Smooth muscle cell (in vitro differentiated cells): Measurements from ENCODE around the gene CALML4. TPM values are rescaled to one million over a fixed set of nuclear protein-coding genes. Genes with fewer than 3 reads are reported as not detected.

Experiments used
- DNase-seq: peaks from one replicate; lab custom pipeline; 2025; ENCODE audit not compliant: unreplicated experiment; lab: John Stamatoyannopoulos, UW
- H2AFZ ChIP-seq: fragments of 200-600 bp; sonication (generic); 2 replicates; pipeline ENCODE4 v1.6.0; 2016; ENCODE audit warnings: antibody characterized with exemption, low read depth, mild to moderate bottlenecking
- H3F3A ChIP-seq: fragments of 200-600 bp; sonication (generic); 2 replicates; pipeline ENCODE4 v1.6.0; 2017; ENCODE audit warnings: antibody characterized with exemption, low read depth
- H3K27ac ChIP-seq: fragments of 200-600 bp; sonication (generic); 2 replicates; pipeline ENCODE4 v1.5.1; 2016; ENCODE audit warnings: low read depth, mild to moderate bottlenecking
- H3K27me3 ChIP-seq: fragments of 200-600 bp; sonication (generic); 2 replicates; pipeline ENCODE4 v1.6.1; 2016; ENCODE audit warnings: low read depth, mild to moderate bottlenecking
- H3K36me3 ChIP-seq: fragments of 200-600 bp; sonication (generic); 2 replicates; pipeline ENCODE4 v1.5.1; 2016; ENCODE audit warnings: low read depth
- H3K4me1 ChIP-seq: fragments of 200-600 bp; sonication (generic); 2 replicates; pipeline ENCODE4 v1.5.1; 2016; ENCODE audit warnings: low read depth
- H3K4me2 ChIP-seq: fragments of 200-600 bp; sonication (generic); 2 replicates; pipeline ENCODE4 v1.6.0; 2016; ENCODE audit warnings: mild to moderate bottlenecking
- H3K4me3 ChIP-seq: fragments of 200-600 bp; sonication (generic); 2 replicates; pipeline ENCODE4 v1.5.1; 2016; ENCODE audit warnings: mild to moderate bottlenecking
- H3K79me2 ChIP-seq: fragments of 200-600 bp; sonication (generic); 2 replicates; pipeline ENCODE4 v1.6.0; 2016; ENCODE audit warnings: low read depth, mild to moderate bottlenecking
- H3K9ac ChIP-seq: fragments of 200-600 bp; sonication (generic); 2 replicates; pipeline ENCODE4 v1.6.0; 2016; ENCODE audit warnings: low read depth
- H3K9me3 ChIP-seq: fragments of 200-600 bp; sonication (generic); replicated peaks from 2 replicates; pipeline ENCODE4 v1.5.1; 2016; ENCODE audit warnings: low read depth
- H4K20me1 ChIP-seq: fragments of 200-600 bp; sonication (generic); 2 replicates; pipeline ENCODE4 v1.6.0; 2016; ENCODE audit warnings: low read depth
- CTCF ChIP-seq: fragments of 200-600 bp; sonication (generic); IDR thresholded peaks from 2 replicates; pipeline ENCODE4 v1.5.1; 2017; ENCODE audit warnings: borderline replicate concordance, mild to moderate bottlenecking, antibody characterized with exemption; ENCODE audit not compliant: insufficient read depth, poor library complexity, severe bottlenecking
- WGBS: methylation state at CpG from one replicate; pipeline ENCODE4 v1.1.7; 2016; ENCODE audit warnings: low lambda C conversion rate; 5-methylcytosine and 5-hydroxymethylcytosine counted together
- polyA plus RNA-seq: library from polyadenylated mRNA; unstranded; fragments of >200 nt; fragmentation: Nextera tagmentation; extraction: Ambion mirVana; gene quantifications from 2 replicates; pipeline ENCODE4 v1.2.1, GENCODE V29; 2016
- total RNA-seq: library from RNA; depleted of rRNA; stranded (reverse); fragments of >200 nt; gene quantifications from 2 replicates; pipeline ENCODE4 v1.2.3, GENCODE V29; 2014

CALML4 gene
- total and polyA plus RNA-seq, 2 experiments from 2014 or later, result 1.3 to 2.6 TPM

GRCh38 chr15:68199340-68199739 is 5.8 kb downstream of the CALML4 start:
- 67% methylated on average over 11 of the region's 11 CpGs for WGBS
- DNase-seq, result no peak
- no peak overlapping the region for H3K27ac ChIP-seq
- no peak for TF ChIP-seq CTCF
- no peak overlapping the region for H3K9ac ChIP-seq
- H2AFZ ChIP-seq, result no peak overlapping the region
- no peaks in the 10 kb centered on the region for H3K27me3 ChIP-seq
- H3K4me1 ChIP-seq, result peaks cover 13% of the 10 kb centered on the region
- no peak overlapping the region for H3K4me3 ChIP-seq
- no peaks in the 10 kb centered on the region for H3K79me2 ChIP-seq
- H3K36me3 ChIP-seq, result no peaks in the 10 kb centered on the region
- no peak overlapping the region for H3K4me2 ChIP-seq
- H3F3A ChIP-seq, result no peaks in the 10 kb centered on the region
- H4K20me1 ChIP-seq, result no peaks in the 10 kb centered on the region
- no peaks in the 10 kb centered on the region for H3K9me3 ChIP-seq

GRCh38 chr15:68197661-68198437 is 7.3 kb downstream of the CALML4 start:
- no peak for DNase-seq
- H3K79me2 ChIP-seq, result no peaks in the 10 kb centered on the region
- no peaks in the 10 kb centered on the region for H3K9me3 ChIP-seq
- no peak overlapping the region for H3K27ac ChIP-seq
- 97% methylated on average over 11 of the region's 11 CpGs for WGBS
- H3K27me3 ChIP-seq, result no peaks in the 10 kb centered on the region
- TF ChIP-seq CTCF, result no peak
- H3K9ac ChIP-seq, result no peak overlapping the region
- no peak overlapping the region for H2AFZ ChIP-seq
- peaks cover 13% of the 10 kb centered on the region for H3K4me1 ChIP-seq
- H3K4me2 ChIP-seq, result no peak overlapping the region
- no peaks in the 10 kb centered on the region for H4K20me1 ChIP-seq
- no peaks in the 10 kb centered on the region for H3K36me3 ChIP-seq
- H3K4me3 ChIP-seq, result no peak overlapping the region
- H3F3A ChIP-seq, result no peaks in the 10 kb centered on the region

- Histone ChIP-seq H3K9me3 (no peaks in the 10 kb centered on the region), H3K27me3 (no peaks in the 10 kb centered on the region), H2AFZ (no peak overlapping the region), H3K27ac (no peak overlapping the region), H3K36me3 (no peaks in the 10 kb centered on the region), H3K4me1 (peaks cover 10% of the 10 kb centered on the region), H3F3A (no peaks in the 10 kb centered on the region), H3K79me2 (no peaks in the 10 kb centered on the region), H3K9ac (no peak overlapping the region), H4K20me1 (no peaks in the 10 kb centered on the region), H3K4me2 (no peak overlapping the region), H3K4me3 (no peak overlapping the region)
- no peak for DNase-seq
- TF ChIP-seq CTCF, result no peak
- WGBS, result over 99% methylated on average over 8 of the region's 8 CpGs
Measured at GRCh38 chr15:68197170-68197492, 8.0 kb downstream of the CALML4 start.

- WGBS, result 96% methylated on average over 17 of the region's 17 CpGs
Measured at GRCh38 chr15:68196445-68197169, 8.5 kb downstream of the CALML4 start.

More at GRCh38 chr15:68196445-68197169, 8.5 kb downstream of the CALML4 start:
- Histone ChIP-seq H3F3A (no peaks in the 10 kb centered on the region), H3K4me3 (no peak overlapping the region), H3K4me2 (no peak overlapping the region), H2AFZ (no peak overlapping the region), H4K20me1 (no peaks in the 10 kb centered on the region), H3K9me3 (no peaks in the 10 kb centered on the region), H3K36me3 (no peaks in the 10 kb centered on the region), H3K27me3 (no peaks in the 10 kb centered on the region), H3K79me2 (no peaks in the 10 kb centered on the region), H3K4me1 (peaks cover 9% of the 10 kb centered on the region), H3K27ac (no peak overlapping the region), H3K9ac (no peak overlapping the region)
- DNase-seq, result no peak
- TF ChIP-seq CTCF, result no peak
